Activated CD8-positive, alpha-beta memory T cell treated with anti-CD3 and anti-CD28 coated beads, Interleukin-2, amount 50 U/mL, for 24 hours (primary cell): ENCODE measurements around the gene MICAL3.

Source experiments
- DNase-seq: peaks from one replicate; pipeline ENCODE4 v3.0.0-alpha.2; 2020; ENCODE audit errors: extremely low read depth

The MICAL3 gene

GRCh38 chr22:17930455-17931313 lies 93.7 kb downstream of the MICAL3 start:
- no peak for DNase-seq

GRCh38 chr22:17929909-17930308 lies 94.5 kb downstream of the MICAL3 start:
- DNase-seq: no peak

DNA sequence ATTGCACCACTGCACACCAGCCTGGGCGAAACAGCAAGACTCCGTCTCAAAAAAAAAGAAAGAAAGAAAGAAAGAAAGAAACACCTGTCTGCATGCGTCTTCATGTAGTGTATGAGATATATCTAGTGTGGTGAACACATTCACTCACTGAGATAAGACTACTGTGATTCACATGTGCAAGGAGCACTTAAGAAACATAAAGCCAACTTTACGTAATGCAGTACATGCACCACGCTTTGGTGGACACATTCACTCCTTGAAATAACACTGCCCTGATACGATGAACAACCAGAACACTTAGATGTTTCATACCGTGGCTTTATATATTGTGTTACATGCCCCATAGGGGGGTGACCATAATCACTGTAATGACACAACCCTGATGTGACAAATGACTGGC lies 96.0 kb downstream of the MICAL3 start:
- DNase-seq: no peak

- no peak for DNase-seq
These were observed 97.3 kb downstream of the MICAL3 start for GRCh38 chr22:17927062-17927461.

DNA sequence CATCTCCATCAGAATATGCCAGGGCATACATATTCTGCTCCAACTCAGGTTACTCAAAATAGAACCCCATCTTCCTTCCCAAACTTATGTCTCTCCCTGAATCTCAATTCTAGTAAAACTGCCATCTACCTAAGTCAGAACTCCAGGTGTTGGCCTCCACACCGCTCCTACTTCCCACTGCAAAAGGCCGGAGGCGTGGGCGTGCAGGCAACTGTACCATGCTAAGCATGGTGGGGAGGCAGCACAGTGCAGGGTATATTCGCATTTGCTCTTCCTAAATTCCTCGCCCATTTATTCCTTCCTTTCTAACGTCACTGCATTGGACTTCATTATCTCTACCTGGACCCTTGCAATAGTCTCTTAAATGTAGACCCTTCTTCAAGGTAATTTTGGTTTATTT lies 97.8 kb downstream of the MICAL3 start:
- no peak for DNase-seq

DNA sequence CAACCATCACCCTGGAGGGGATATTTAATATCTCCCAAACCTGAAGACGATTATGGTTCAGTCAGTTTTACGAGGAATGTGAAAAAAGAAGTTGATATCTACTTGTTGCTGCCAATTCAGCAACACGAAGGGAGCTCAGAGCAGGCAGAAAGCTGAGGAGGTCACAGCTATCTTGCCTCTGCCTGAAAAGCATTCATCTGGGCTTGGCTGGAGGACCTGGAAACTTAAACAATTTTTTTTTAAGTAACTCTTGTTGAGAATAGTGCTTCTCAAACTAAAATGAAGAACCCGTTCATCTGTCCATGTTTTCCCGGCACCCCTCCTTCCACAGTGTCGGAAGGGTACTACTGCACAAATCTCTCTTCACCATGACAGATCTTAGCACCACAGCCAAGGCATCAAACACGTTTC lies 98.9 kb downstream of the MICAL3 start:
- no peak for DNase-seq

DNA sequence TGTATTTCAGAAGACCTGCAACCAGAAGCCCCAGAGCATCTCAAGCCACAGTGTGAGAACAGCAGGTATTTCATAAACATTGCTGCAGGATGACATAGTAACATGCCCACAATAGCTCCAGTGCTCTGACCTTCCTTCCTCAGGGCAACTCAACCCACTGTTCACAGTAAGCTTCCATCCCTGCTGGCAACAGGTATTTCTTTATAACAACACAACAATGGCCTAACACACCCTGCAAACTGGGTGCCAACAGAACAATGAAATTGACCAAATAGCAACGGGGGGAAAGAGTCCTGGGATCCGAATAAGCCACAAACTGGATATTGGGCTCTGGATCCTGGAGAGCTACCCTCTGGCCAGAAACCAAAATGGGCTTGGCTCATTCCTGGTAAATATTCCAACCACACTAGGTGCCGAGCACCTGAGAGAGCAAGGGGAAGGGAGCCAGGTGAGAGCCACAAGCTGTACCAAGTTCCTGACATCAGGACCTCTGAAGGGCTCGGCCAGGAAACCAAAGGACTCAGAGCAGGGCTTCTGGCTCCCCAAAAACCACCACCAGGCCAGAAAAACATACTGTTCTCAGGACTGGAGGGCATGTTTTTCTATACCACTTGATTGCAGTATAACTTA lies 99.5 kb downstream of the MICAL3 start:
- DNase-seq: no peak

DNA sequence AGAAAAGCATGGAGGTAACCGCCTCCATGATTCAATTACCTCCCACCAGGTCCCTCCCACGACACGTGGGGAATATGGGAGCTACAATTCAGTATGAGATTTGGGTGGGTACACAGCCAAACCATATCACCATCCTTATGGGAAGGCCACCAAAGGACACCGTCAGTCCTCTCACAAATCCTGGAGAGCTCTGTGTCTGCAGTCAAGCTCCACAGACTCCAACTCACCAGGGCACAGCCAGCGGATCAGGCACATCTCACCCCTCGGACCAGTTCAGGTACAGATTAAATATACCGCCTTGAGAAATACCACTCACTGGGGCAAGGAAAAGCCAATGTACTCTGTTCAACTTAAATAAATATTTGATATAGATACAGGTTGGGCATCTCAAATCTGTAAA lies 100.3 kb downstream of the MICAL3 start:
- DNase-seq: no peak

- DNase-seq: no peak
These were observed 101.1 kb downstream of the MICAL3 start for GRCh38 chr22:17922925-17923903.

GRCh38 chr22:17921871-17922821 lies 102.2 kb downstream of the MICAL3 start:
- DNase-seq: no peak

GRCh38 chr22:17920992-17921650 lies 103.2 kb downstream of the MICAL3 start:
- DNase-seq: no peak

- DNase-seq: no peak
These were observed 104.2 kb downstream of the MICAL3 start for GRCh38 chr22:17920145-17920605.

GRCh38 chr22:17919276-17920144 lies 104.9 kb downstream of the MICAL3 start:
- no peak for DNase-seq

- DNase-seq: no peak
These were observed 105.5 kb downstream of the MICAL3 start for GRCh38 chr22:17918840-17919239.

- no peak for DNase-seq
These were observed 106.8 kb downstream of the MICAL3 start for GRCh38 chr22:17917490-17917983.

DNA sequence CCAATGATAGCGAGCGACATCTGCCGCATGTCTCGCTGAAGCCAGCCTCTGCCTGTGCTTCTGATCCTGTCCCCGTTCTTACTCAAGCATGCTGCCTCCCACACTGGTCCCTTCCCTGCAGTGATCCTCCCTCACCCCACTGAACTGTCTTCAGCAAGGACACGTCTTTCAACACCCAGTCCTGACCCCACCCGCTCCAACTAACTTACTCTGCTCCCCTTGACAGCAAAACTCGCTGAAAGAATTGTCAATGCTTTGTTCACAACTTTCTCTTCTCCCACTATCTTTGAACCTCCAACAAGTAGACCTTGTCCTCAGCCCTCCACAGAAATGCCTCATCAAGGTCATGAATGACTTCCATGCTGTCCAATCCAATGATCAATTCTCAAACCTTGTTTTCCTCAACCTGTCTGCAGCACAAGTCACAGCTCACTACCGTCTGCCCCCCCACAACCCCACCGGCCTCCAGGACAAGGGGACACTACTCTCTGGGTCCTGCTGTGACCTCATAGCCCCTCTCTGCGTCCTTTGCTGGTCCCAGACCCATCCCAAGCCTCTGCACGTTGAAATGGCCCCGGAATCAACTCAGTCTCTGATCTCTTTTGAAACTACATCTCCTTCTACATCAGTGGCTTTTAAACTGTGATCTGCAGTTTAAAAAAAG lies 108.0 kb downstream of the MICAL3 start:
- DNase-seq: no peak

DNA sequence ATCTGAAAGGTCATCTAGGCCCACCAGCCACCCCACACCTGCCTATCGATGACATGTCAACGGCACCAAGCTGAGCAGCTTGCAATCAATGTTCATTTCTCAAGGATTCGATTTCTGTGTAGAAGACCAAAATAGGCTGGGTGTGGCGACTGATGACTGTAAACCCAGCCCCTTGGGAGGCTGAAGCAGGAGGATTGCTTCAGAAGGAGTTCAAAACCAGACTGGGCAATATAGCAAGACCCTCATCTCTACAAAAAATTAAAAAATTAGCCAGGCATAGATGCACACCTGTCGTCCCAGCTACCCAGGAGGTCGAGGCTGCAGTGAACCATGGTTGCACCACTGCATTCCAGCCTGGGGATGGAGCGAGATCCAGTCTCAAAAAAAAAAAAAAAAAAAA lies 108.7 kb downstream of the MICAL3 start:
- no peak for DNase-seq

DNA sequence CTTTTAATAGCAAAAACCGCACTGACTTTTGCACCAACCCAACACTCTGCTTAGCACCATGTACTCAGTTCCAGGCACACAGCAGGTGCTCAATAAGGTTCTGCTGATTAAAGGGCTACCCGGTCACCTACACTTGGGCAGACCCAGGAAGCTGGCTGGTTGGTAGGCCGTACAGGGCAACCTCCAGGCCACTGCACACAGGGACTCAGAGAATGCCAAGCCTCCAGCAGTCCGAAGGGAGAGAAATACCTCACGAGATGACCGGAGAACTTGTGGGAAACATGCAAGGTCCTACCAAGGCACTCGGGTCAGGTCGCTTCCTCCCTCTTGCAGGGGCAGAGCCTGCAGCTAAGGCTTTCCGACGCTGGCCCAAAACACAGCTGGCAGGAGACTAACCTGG lies 109.2 kb downstream of the MICAL3 start:
- DNase-seq: no peak

- DNase-seq: no peak
These were observed 109.9 kb downstream of the MICAL3 start for GRCh38 chr22:17914474-17914873.
